IPS DF 19.7 (cell line): ENCODE results near the gene CLASRP.

Experiments used
- DNase-seq: peaks from one replicate; pipeline ENCODE4 v3.0.0-alpha.2; 2013; ENCODE audit warnings: low read depth, low spot score

The CLASRP gene

DNA sequence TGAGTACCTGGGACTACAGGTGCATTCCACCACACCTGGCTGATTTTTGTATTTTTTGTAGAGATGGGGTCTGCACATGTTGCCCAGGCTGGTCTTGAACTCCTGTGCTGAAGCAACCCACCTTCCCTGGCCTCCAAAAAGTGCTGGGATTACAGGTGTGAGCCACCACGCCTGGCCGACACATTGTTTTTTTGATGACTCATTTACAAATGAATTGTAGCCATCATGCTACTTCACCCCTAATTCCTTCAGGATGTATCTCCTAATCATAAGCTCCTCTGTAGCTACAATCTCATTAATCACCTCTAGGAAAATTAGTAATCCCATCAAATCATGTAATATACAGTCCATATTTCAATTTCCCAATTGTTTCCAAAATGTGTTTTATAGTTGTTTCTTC lies 19.7 kb upstream of the CLASRP start:
- DNase-seq, result no peak

DNA sequence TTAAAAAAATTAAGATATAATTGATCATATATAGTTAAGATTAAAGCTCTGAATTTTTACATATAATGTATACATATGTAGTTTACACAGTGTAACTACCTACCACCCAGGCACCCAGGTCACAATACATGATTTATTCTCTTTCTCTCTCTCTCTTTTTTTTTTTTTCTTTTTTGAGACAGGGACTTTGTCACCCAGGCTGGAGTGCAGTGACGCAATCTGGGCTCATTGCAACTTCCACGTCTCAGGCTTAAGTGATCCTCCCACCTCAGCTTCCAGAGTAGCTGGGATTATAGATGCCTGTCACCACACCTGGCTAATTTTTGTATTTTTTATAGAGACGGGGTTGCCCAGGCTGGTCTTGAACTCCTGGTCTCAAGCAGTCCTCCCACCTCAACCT lies 18.8 kb upstream of the CLASRP start:
- no peak for DNase-seq

DNA sequence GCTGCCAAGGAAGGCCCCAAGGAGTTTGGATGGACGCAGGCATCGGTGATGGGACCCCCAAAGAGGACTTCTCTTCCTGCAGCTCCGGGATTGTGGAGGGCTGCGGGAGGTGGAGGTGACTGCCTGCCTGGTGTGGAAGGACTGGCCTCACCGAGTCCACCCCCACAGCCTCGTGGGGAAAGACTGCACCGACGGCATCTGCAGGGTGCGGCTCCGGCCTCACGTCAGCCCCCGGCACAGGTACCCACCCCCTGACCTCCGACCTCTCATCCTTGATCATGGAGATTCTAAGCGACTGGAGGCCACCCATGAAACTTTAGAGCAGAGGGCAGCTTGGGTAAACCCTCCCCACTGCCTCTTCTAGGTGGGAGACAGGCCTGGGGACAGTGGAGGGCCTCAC lies 16.9 kb upstream of the CLASRP start:
- no peak for DNase-seq

DNA sequence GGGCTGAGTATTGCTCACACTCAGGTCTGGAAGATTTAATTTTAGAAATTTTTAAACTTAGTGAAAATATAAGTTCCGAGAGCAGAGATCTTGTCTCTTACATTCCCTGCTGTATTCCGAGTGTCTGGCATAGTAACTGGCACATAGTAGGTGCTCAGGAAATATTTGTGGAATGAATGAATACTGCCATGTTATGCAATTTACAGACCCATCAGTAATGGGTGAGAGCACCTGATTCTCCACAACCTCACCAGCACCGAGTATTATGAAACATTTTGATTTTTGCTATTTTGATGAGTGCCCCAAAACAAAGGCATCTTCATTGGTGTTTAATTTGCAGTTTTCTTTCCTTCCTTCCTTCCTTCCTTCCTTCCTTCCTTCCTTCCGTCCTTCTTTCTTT lies 15.8 kb upstream of the CLASRP start:
- no peak for DNase-seq

DNA sequence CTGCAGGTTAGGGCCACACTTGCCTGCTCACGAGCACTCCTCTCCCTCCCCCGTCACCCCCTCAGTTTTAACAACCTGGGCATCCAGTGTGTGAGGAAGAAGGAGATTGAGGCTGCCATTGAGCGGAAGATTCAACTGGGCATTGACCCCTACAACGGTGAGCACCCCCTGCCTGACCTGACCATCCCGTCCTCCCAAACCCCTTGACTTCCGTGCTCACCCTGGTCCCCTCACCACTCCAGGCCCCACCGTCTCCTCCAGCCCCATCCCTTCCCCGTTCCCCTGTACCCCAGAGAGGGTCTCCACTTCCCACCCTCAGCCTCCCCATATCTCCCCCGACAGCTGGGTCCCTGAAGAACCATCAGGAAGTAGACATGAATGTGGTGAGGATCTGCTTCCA lies 13.6 kb upstream of the CLASRP start:
- DNase-seq, result no peak

DNA sequence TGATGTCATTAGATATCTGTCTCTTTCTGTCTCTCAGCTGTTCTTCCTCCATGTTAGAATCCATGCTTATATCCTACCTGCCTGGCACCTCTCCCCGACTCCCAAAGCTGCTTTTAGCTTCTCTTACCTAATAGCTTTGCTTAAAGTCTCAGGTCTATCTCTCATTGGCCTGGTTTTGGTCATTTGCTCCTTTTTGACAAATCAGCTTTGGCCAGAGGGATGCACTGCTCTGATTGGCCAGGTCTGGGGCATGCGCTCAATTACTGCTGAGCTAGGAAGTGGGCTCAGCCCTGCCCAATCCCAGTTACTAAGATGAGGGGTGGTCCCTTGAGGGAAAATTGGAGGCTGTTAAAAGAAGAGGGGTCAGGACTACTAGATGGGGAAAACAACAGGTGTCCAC lies 11.5 kb upstream of the CLASRP start:
- DNase-seq, result no peak

DNA sequence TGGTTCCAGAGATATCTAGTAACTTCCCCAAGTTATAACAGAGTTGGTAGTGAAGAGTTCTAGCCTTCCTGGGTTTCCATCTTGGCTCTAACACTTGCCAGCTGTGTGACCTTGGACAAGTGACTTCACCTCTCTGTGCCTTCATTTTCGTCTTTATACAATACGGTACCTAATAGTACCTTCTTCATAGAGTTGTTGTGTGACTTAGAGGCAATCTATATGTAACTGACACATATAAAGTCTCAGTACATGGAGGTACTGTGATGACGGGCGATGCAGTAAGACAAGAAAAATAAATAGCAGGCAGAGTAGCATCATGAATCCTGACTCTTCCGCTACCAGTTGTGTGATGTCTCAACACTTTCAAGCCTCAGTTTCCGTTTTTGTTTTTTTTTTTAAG lies 8.0 kb upstream of the CLASRP start:
- no peak for DNase-seq

DNA sequence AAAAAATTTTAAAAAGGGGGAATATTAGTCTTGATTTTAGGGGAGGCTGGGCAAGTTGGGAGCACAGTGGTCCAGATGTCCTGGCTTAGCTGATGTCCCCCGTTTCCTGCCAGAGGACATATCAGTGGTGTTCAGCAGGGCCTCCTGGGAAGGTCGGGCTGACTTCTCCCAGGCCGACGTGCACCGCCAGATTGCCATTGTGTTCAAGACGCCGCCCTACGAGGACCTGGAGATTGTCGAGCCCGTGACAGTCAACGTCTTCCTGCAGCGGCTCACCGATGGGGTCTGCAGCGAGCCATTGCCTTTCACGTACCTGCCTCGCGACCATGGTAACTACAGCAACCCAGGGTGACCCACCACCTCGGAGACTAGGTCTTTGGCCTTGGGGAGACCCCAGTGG lies 6.4 kb upstream of the CLASRP start:
- DNase-seq, result no peak

DNA sequence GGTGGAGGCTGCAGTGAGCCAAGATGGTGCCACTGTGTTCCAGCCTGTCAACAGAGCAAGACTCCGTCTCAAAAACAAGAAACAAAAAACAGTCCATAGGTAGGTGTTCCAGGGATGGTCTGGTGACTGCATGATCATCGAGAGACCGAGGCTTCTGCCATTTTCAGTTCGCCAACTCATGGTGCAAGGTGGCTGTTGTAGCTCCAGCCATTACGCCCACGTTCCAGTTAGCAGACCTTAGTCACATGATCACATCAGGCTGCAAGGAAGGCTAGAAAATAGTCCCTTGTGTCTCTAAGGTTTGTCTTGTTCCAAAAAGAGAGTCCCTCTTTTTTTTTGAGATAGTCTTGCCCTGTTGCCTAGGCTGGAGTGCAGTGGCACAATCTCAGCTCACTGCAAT lies 3.1 kb upstream of the CLASRP start:
- no peak for DNase-seq

DNA sequence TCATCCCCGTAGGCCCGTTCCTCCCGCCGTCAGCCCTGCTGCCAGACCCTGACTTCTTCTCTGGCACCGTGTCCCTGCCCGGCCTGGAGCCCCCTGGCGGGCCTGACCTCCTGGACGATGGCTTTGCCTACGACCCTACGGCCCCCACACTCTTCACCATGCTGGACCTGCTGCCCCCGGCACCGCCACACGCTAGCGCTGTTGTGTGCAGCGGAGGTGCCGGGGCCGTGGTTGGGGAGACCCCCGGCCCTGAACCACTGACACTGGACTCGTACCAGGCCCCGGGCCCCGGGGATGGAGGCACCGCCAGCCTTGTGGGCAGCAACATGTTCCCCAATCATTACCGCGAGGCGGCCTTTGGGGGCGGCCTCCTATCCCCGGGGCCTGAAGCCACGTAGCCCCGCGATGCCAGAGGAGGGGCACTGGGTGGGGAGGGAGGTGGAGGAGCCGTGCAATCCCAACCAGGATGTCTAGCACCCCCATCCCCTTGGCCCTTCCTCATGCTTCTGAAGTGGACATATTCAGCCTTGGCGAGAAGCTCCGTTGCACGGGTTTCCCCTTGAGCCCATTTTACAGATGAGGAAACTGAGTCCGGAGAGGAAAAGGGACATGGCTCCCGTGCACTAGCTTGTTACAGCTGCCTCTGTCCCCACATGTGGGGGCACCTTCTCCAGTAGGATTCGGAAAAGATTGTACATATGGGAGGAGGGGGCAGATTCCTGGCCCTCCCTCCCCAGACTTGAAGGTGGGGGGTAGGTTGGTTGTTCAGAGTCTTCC lies 1.3 kb upstream of the CLASRP start:
- no peak for DNase-seq

DNA sequence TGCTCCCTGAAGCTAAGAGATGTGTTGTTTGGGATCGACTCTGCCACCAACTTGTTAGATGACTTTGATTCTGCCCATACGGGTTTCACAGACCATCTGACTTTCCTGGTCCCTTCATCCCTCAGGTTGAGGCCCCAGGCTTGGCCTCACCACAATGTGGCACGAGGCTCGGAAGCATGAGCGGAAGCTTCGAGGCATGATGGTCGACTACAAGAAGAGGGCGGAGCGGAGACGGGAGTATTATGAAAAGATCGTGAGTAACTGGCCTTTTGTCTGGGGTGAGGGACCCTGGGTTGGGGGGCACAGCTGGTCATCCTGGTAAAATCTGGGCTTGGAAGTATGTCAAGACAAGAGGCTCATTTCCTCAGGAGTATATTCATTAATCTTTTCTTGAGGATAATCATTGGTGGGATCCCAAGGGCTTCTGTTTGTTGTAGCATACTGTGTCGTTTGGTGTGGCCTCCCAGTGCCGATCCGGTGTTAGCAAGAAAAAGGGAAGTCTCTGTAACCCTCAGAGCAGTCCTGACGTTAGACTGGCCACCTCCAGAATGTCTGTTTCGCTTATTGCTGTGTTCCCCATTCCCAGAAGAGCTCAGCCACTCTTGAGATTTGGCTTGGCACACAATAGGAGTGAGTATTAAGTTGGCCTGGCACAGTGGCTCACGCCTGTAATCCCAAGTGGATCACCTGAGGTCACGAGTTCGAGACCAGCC lies 1.4 kb downstream of the CLASRP start:
- DNase-seq, result no peak

DNA sequence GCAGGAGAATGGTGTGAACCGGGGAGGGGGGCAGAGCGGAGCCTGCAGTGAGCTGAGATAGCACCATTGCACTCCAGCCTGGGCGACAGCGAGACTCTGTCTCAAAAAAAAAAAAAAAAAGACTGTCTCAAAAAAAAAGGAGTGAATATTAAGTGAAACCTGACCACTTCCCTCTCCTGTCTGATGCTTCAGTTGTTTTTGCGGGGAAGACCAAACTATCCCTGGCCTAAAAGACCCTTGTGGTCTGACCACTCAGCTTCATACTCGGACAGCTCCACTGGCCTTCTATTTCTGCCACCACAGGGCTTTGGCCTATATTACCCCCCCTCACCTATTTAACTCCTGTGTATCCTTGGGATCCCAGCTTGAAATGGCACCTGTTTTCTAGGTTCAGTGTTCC lies 2.3 kb downstream of the CLASRP start:
- DNase-seq, result no peak

DNA sequence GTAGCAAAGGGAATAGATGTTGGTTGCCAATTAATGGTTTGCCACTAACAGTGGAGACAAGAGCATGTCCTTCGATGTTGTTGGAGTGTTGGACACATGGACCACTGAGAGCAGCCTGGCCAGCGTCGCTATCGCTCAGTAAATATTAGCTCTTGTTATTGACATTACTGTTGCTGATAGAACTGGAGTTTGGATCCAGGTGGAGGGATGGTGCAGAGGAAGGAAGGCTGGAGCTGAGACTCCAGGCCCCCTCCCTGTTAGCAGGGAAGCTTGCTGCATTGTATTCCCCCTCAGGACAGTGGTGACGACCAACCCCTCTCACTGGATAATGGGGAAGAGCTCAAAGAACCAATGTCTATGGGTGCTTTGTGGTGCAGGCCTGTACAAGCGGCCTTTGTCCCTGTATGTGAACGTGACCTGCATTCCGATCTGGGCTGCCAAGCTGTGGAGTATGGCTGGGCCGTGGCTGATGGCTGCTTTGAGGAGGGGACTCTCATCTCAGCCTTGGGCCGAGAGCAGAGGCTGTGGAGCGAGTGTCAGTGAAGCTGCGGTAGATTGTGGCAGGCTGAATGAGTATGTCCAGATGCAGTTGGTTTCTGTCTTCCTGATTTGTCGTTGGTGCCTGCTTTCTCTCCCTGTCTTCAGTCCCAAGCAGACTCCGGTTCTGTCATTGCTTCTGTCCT lies 7.0 kb downstream of the CLASRP start:
- DNase-seq, result no peak

DNA sequence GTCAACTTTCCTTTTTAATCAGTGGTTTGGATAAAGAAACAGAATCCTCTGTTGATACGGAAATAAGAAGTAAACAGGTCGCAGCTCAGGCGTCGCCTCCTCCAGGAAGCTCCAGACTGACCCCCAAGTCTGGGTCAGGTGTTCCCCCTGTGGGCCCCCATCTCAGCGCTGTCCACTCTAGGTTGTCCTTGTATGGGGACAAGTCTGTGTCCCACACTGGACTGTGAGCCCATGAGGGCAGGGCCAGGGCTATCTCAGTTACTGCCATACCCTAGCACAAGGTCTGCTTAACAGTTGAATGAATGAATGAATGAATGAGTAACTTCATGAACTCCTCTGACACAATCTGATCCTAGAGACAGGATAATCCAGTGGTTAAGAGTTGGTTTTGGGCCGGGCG lies 7.5 kb downstream of the CLASRP start:
- no peak for DNase-seq

DNA sequence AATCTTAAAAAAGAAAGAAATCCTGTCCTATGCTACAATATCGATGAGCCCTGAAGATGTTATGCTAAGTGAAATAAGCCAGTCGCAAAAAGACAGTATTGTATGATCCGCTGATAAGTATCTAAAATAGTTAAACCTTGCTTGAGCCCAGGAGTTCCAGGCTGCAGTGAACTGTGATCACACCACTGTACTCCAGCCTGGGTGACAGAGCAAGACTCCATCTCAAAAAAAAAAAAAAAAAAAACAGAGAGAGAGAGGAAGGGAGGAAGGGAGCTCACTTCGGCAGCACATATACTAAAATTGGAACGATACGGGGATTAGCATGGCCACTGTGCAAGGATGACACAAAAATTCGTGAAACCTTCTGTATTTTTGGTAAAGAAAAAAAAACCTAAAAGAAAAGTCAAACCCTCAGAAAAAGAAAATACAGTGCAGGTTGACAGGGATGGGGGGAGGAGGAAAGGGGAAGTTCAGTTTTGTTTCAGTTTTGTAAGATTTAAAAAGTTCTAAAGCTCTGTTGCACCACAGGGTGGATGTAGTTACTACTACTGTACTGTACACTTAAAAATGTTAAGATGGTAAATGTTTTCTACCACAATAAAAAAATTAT lies 8.4 kb downstream of the CLASRP start:
- no peak for DNase-seq

DNA sequence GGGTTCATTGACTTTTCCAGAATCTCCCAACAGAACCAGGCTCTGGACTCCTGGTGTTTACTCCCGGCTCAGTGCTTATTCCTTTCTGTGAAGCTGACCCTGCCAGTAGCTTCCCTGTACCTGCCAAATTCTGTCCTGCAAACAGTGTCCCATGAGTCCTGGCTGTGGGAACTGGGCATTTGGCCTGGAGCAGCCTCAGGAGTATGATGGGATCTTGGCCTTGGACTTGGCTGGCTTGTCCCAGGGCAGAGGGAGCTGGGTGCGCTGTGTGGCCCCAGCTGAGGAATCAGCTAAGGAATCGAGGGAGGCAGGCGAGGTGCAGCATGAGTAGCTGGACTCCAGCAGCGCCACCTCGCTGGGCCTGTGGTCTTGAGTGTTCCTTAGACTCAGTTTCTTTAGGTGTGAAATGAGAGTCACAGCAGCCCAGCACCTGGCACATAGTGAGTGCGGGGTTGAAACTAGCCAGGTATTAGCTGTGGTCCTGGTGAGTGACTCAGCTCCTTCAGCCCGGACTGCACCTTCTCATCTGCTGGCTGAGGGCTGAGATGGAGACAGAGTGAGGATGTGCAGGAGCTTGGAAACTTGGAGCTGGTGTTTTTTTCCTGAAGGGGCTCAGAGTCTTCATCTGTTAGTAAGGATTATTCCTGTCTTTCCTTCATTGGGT lies 10.4 kb downstream of the CLASRP start:
- DNase-seq, result no peak

DNA sequence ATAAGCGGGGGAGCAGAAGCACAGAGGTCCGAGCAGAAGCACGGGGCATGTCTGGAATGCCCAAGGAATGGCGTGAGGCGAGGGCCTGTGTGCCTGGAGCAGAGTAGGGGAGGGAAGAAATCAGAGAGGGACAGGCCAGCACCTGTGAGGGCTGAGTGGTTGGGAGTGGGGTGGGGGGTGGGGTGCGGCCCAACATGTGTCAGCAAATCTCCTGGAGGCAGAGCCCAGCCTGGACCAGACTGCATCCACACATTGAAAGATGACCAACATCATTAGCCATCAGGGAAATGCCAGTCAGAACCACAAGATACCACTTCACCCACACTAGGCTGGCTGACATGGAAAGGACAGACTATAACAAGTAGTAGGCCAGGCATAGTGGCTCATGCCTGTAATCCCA lies 11.2 kb downstream of the CLASRP start:
- no peak for DNase-seq

DNA sequence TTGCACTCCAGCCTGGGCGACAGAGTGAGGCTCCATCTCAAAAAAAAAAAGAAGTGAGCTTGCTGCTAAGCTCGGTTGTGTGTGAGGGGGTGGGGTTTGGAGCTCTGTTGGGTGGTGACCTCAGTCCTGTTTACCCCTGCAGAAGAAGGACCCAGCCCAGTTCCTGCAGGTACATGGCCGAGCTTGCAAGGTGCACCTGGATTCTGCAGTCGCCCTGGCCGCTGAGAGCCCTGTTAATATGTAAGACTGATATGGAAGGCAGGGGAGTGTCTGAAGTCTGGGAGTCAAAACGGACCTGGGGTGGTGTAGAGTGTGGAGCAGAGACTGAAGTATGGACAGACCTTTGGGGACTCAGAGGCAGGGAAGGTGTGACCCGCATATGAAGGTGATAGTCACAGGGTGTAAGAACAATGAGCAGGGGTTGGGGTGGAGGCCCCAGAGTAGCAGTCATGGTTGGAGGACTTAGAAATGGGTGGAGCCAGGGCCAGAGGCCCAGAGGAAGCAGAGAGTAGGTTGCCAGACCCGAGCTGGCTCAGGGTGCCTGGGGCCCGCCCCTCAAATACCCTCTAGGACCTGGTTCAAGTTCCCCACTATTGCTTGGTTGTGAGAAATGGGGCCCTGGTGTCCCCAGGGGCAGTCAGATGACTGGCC lies 13.2 kb downstream of the CLASRP start:
- no peak for DNase-seq

DNA sequence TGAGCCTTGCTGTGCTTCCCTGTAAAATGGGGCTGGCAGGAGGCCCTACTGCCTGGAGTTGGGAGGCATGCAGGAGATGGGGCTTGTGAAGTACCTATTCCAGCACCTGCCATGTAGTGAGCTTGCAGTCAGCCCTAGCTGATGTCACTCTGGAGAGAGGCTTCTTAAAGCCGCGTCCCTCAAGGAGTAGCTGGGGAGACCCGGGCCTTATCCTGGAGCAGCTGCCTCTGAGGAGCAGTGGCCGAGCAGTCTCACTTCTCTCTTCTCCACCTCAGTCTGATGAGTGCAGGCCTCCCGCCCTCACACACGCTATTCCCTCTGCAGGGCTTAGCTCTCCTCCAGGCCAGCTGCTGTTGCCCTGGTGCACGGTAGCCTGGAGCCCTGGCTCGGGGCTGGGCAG lies 18.0 kb downstream of the CLASRP start:
- no peak for DNase-seq

DNA sequence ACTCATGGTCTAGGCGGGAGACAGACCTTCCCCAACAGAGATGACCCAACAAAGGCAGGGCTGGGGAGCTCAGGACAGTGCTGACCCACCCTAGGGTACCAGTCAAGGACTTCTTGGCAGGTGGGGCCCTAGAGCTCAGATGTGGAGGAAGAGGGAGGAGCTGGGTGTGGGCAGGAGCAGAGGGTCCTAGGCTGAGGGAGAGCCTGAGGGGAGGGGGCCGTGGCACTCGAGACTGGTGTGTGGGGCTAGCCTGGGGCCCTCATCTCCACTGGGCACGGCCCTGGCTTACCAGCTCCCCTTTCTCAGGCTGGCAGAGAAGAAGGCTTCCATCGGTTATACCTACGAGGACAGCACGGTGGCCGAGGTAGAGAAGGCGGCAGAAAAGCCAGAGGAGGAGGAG lies 18.6 kb downstream of the CLASRP start:
- no peak for DNase-seq

DNA sequence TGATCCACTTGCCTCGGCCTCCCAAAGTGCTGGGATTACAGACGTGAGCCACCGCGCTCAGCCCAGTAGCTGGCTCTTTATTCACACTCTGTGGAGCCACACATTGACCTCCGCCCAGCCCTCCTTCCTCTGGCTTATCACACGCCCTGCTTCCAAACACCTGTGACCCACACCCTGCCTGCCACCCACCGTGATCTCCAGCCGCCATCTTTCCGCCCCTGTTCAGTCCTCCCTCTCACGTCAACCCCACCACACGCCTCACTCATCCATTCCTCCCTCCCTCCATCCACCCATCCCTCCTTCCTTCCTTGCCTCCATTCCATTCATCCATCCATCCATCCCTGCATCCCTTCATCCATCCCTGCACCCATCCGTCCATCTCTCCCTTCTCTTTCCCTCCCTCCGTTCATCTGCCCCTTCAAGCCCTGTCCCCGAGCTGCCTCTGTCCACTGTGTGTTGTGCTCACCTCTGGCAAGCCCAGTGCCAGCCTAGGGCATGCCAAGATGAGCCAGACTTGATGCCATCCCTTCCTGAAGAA lies 19.8 kb downstream of the CLASRP start:
- DNase-seq, result no peak
